Glomerular visceral epithelial cell (primary cell): Measurements from ENCODE around the gene UNKL.
"Not testable (repeated sequence)": the region's sequence is repeated elsewhere in the genome, so short reads cannot be mapped to it uniquely, and the experiment has no call there.

ENCODE experiments used
- DNase-seq: peaks from one replicate; pipeline ENCODE4 v3.0.0-alpha.2; 2016; ENCODE audit errors: extremely low spot score

The UNKL gene

GRCh38 chr16:1446296-1447080, 32.0 kb upstream of the UNKL start:
- DNase-seq, result no peak

- DNase-seq, result no peak
Observed at GRCh38 chr16:1445518-1446203, 31.2 kb upstream of the UNKL start.

- DNase-seq, result no peak
Observed at GRCh38 chr16:1444730-1445517, 30.4 kb upstream of the UNKL start.

GRCh38 chr16:1443980-1444729, 29.7 kb upstream of the UNKL start, which contains the start of gene CCDC154:
Gene CCDC154, minus strand, starts transcription at chr16:1444556. Its CDS starts 234 bp downstream, at chr16:1444322.
- DNase-seq, result no peak

GRCh38 chr16:1443403-1443973, 29.0 kb upstream of the UNKL start:
- DNase-seq, result no peak

DNA sequence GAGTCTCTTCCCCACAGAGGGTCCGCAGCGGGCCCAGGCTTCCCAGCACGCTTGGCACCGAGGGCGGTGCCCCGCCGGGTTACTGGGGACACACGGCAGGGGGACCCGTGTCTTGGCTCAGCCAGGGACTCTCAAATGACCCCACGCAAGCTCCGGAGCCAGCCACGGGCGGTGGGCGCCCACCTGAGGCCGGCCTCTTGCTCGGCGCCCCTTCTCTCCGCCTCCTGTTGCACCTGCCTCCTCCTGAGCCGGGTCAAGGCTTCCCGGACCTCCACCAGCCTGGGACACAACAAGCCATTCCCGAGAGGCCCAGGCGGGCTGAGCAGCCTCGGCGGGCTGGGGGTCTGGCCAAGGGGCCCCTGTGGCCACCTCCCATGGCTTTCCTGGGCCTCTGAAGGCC, 28.2 kb upstream of the UNKL start:
- DNase-seq, result no peak

- DNase-seq, result no peak
Observed at GRCh38 chr16:1441391-1441829, 26.9 kb upstream of the UNKL start.

- DNase-seq, result not testable (repeated sequence)
Observed at GRCh38 chr16:1439699-1440074, 25.2 kb upstream of the UNKL start.

- no peak for DNase-seq
Observed at GRCh38 chr16:1439058-1439698, 24.7 kb upstream of the UNKL start.

- no peak for DNase-seq
Observed at GRCh38 chr16:1438229-1439057, 23.9 kb upstream of the UNKL start.

GRCh38 chr16:1437606-1438005, 23.1 kb upstream of the UNKL start:
- DNase-seq, result no peak

- DNase-seq, result no peak
Observed at GRCh38 chr16:1436731-1437355, 22.3 kb upstream of the UNKL start.

DNA sequence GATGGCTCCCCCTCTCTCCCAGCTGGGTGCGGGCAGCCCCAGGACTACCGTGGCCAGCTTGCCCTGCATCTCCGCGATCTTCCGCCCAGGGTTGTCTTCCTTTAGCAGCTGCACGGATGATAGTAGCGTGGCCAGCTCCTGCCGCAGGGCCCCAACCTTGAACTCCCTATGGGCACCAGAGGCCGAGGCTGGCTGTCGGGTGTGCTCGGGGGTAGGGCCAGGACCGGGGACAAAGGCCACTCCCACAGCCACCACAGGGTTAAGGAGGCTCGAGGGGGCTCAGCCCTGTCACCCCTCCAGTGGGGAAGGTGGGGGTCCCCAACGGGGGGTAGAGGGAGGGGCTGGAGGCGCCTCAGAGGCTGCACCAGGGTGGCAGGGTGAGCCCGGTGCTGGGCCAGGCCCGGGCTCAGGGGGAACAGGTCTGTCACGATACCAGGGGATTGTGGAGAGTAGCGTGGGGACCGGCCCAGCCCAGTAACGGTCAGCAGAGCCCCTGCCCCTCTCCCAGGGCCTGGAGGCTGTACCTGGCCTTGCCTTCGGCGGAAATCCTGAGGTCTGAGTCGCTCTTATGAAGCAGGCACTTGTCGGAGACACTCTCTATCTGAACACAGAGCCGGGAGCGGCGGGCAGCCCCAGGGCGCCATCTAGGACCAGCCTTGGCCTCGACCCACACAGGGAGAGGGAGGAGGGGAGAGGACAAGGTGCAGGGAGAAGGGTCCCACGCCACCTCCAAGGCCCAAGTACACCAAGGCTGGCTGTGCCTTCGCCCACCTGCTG, 21.6 kb upstream of the UNKL start:
- DNase-seq, result no peak

- DNase-seq, result no peak
Observed at GRCh38 chr16:1434644-1435592, 20.4 kb upstream of the UNKL start.

- no peak for DNase-seq
Observed at GRCh38 chr16:1433756-1434155, 19.3 kb upstream of the UNKL start.

DNA sequence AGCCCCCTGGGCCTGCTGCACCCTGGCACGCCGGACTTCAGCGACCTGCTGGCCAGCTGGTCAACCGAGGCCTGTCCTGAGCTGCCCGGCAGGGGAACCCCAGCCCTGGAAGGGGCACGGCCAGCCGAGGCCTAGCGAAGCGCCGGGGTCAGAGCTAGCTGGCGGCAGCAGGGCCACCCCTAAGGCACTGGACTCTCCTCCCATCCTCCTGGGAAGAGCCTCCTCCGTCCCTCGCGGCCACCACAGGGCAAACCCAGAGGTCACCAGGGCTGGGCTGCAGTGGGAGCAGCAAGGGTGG, 18.7 kb upstream of the UNKL start:
- no peak for DNase-seq

DNA sequence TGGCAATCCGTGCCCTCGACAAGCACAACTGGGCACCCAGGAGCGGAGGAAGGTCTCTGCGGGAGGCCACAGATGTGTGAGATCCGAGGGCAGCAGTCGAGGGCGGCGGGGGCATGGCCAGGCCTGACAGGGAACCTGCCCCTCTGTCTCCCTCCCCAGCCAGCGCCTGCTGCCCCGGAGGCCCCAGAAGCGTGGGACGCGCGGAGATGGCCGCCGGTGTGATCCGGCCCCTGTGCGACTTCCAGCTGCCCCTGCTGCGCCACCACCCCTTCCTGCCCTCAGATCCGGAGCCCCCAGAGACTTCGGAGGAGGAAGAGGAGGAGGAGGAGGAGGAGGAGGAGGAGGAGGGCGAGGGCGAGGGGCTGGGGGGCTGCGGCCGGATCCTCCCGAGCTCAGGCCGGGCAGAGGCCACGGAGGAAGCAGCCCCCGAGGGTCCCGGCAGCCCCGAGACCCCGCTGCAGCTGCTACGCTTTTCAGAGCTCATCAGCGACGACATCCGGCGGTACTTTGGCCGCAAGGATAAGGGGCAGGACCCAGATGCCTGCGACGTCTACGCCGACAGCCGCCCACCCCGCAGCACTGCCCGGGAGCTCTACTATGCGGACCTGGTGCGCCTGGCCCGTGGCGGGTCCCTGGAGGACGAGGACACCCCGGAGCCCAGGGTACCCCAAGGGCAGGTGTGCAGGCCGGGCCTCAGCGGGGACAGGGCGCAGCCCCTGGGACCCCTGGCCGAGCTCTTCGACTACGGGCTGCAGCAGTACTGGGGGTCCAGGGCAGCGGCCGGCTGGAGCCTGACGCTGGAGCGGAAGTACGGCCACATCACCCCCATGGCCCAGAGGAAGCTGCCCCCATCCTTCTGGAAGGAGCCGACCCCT, 18.1 kb upstream of the UNKL start:
- no peak for DNase-seq
